Posterior vena cava (tissue), 2 donors: ENCODE results near the gene ZNF14. TPM values are rescaled to one million over a fixed set of nuclear protein-coding genes. Genes with fewer than 3 reads are reported as not detected.
"Not testable (repeated sequence)": the region's sequence is repeated elsewhere in the genome, so short reads cannot be mapped to it uniquely, and the experiment has no call there.

Experiments used
- DNase-seq: peaks from one replicate; pipeline ENCODE4 v3.0.0-alpha.2; 2020; ENCODE audit warnings: low spot score
- intact Hi-C, 2 donors: fragments of 100-400 bp; cut with DNase I; formaldehyde crosslinking; loops; one replicate each; pipeline versions ENCODE4 v1.14.1 to v1.14.2; 2022 to 2023
- long read RNA-seq, 2 donors: library from polyadenylated mRNA; unstranded; transcript quantifications; one replicate each; pipeline ENCODE4 v2.0.0, GENCODE V29; 2020 to 2021
- total RNA-seq, 2 donors: library from RNA; stranded (reverse); fragmentation: NEBNext Ultra II Directional; extraction: Animal tissue kit (Norgen Biotek cat#: 25700); gene quantifications; one replicate each; pipeline ENCODE4 v1.2.1, GENCODE V29; 2021
- donor health status: DM: yes; HTN: yes; CAD: no.
- donor health status: DM: yes; HTN: yes; CAD: no.

Gene ZNF14
- 1 to 10 TPM; 5.0 to 6.4 TPM for total RNA-seq
- long read RNA-seq, donor 1, partial matches to known transcripts, result 0 of 3 reads
- long read RNA-seq, donor 1, other reads (novel, unspliced or antisense), result 3 of 3 reads
- long read RNA-seq, donor 2, partial matches to known transcripts, result 0 of 4 reads
- long read RNA-seq, donor 2, other reads (novel, unspliced or antisense), result 0 of 4 reads

GRCh38 chr19:19732579-19733501 is at the start of gene ZNF14:
ZNF14 (minus strand) TSS chr19:19733112; CDS start chr19:19732958, 154 bp downstream.
- peak; percentile 97 for DNase-seq
- intact Hi-C loops, result no loop called here

GRCh38 chr19:19781791-19782190 is 48.9 kb upstream of the ZNF14 start:
- intact Hi-C loops, result not testable (repeated sequence)

GRCh38 chr19:19778666-19779065 is 45.8 kb upstream of the ZNF14 start:
- no peak for DNase-seq
- intact Hi-C loops, result no loop called here

More at GRCh38 chr19:19781791-19782190, 48.9 kb upstream of the ZNF14 start:
- not testable (repeated sequence) for DNase-seq

- no peak for DNase-seq
- intact Hi-C loops, result no loop called here
These were observed 44.8 kb upstream of the ZNF14 start for GRCh38 chr19:19777692-19778091.

GRCh38 chr19:19776206-19777008 is 43.5 kb upstream of the ZNF14 start:
- intact Hi-C loops, result no loop called here
- DNase-seq, result peak; percentile 99

- intact Hi-C loops, result no loop called here
- DNase-seq, result no peak
These were observed 42.9 kb upstream of the ZNF14 start for GRCh38 chr19:19775891-19776205.

GRCh38 chr19:19774354-19775033 is 41.6 kb upstream of the ZNF14 start:
- DNase-seq, result no peak
- intact Hi-C loops, result no loop called here

GRCh38 chr19:19771963-19772362 is 39.1 kb upstream of the ZNF14 start:
- intact Hi-C loops, DNase-seq: not testable (repeated sequence)

GRCh38 chr19:19769971-19770370 is 37.1 kb upstream of the ZNF14 start:
- intact Hi-C loops, result not testable (repeated sequence)

GRCh38 chr19:19758164-19758563 is 25.3 kb upstream of the ZNF14 start:
- DNase-seq, result no peak
- intact Hi-C loops, result no loop called here

More at GRCh38 chr19:19769971-19770370, 37.1 kb upstream of the ZNF14 start:
- DNase-seq, result not testable (repeated sequence)

- intact Hi-C loops, result no loop called here
- no peak for DNase-seq
These were observed 20.0 kb upstream of the ZNF14 start for GRCh38 chr19:19752760-19753403.

GRCh38 chr19:19751846-19752245 is 18.9 kb upstream of the ZNF14 start:
- DNase-seq, result no peak
- intact Hi-C loops, result no loop called here

GRCh38 chr19:19750842-19751790 is 18.2 kb upstream of the ZNF14 start:
- intact Hi-C loops, result no loop called here
- no peak for DNase-seq

GRCh38 chr19:19749908-19750841 is 17.3 kb upstream of the ZNF14 start:
- no peak for DNase-seq
- intact Hi-C loops, result no loop called here

- DNase-seq, result no peak
- intact Hi-C loops, result no loop called here
These were observed 16.4 kb upstream of the ZNF14 start for GRCh38 chr19:19749117-19749907.
